GM12864 (cell line): ENCODE measurements around the gene PEAK3.
A peak's percentile ranks its signal among the peaks of the same experiment; 100 is the strongest.

ENCODE experiments used
- DNase-seq: peaks from one replicate; pipeline ENCODE4 v3.0.0-alpha.2; 2011; ENCODE audit warnings: low read depth
- H3K4me3 ChIP-seq: 2 replicates; pipeline ENCODE4 v1.5.1; 2011; ENCODE audit warnings: mild to moderate bottlenecking, low read depth, low read length, control low read depth
- TF ChIP-seq, protein P1 (sequence below): IDR thresholded peaks from 2 replicates; pipeline ENCODE4 v1.5.1; 2011; ENCODE audit warnings: low read depth, mild to moderate bottlenecking, moderate library complexity, low read length, control low read depth, inconsistent platforms; ENCODE audit errors: missing control alignments

Gene PEAK3

DNA sequence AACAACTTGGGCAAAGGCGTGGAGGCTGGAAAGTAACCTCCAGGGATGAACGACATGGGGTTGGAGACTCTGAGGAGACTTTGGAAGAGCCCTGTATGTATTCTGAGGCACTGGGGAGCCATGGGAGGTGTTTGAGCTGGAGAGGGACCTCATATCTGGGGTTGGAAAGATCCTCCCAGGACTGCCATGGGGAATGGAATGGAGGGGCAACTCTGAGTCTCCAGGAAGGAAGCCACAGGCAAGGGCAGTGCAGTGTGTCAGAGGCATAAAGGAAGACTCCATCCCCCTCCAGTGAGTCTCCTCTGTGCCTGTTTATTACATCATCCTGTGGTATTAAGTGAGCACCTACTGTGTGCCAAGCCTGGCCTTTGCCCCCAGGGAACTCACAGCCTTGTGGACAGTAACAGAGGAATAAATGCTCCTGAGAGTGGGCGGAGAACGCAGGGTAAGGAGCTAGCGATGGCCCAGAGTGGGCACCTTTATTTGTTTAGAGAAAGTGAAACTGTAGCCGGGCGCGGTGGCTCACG is 7.7 kb downstream of the PEAK3 start:
- peak overlapping the region; percentile 95 for H3K4me3 ChIP-seq
- DNase-seq, result no peak

GRCh38 chr19:2273356-2274184 is 8.4 kb downstream of the PEAK3 start:
- TF ChIP-seq, protein P1, sequence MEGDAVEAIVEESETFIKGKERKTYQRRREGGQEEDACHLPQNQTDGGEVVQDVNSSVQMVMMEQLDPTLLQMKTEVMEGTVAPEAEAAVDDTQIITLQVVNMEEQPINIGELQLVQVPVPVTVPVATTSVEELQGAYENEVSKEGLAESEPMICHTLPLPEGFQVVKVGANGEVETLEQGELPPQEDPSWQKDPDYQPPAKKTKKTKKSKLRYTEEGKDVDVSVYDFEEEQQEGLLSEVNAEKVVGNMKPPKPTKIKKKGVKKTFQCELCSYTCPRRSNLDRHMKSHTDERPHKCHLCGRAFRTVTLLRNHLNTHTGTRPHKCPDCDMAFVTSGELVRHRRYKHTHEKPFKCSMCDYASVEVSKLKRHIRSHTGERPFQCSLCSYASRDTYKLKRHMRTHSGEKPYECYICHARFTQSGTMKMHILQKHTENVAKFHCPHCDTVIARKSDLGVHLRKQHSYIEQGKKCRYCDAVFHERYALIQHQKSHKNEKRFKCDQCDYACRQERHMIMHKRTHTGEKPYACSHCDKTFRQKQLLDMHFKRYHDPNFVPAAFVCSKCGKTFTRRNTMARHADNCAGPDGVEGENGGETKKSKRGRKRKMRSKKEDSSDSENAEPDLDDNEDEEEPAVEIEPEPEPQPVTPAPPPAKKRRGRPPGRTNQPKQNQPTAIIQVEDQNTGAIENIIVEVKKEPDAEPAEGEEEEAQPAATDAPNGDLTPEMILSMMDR, result peak; percentile 81
- peak overlapping the region; percentile 95 for H3K4me3 ChIP-seq
- peak; percentile 68 for DNase-seq

More for the DNA sequence above, 7.7 kb downstream of the PEAK3 start:
- TF ChIP-seq, protein P1, result no peak

GRCh38 chr19:2271234-2272103 is 10.5 kb downstream of the PEAK3 start:
- TF ChIP-seq, protein P1, result no peak
- H3K4me3 ChIP-seq, result peak overlapping the region; percentile 95
- DNase-seq, result no peak

DNA sequence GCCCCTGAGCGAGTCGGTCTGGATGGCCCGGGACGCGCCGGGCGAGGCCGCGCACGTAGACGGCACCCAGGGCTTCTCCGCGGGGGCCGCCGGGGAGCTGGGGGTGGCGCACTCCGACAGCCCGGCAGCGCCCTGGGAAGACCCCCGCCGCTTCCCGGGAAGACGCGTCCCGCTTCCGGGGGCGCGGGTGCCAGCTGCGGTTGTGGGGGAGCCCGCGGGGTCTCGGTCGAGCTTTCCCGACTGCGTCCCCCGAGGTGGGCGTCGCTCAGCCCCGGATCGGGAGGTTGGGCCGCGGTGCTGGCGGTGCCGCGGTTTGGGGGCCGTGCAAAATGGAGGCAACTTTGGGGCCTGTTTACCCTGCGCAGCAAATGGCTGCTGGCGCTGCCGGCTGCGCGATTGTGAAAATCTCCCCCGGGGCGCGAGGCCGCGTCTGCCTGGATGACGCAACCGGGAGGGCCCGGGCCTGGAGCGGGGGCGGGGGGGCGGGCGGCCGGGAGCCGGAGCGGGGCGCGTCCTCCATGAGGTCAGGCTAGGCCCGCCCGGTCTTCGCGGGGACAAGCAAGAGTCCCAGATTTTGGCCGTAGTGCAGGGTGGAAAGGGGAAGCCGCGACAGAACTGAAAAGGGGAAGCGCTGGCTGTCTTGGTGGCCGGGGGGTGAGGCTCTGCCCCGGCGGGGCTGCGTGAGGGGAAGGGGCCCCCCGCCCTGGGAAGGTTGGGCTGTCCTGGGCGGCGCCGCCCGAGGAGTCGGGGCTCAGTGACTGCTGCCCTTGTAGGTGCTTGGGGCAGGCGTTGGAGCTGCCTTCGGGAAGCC is 11.3 kb downstream of the PEAK3 start:
- no peak for DNase-seq
- TF ChIP-seq, protein P1, result no peak
- peak overlapping the region; percentile 95 for H3K4me3 ChIP-seq

- TF ChIP-seq, protein P1, result no peak
- H3K4me3 ChIP-seq, result peak overlapping the region; percentile 95
- no peak for DNase-seq
These were observed 11.9 kb downstream of the PEAK3 start for GRCh38 chr19:2270157-2270422.

DNA sequence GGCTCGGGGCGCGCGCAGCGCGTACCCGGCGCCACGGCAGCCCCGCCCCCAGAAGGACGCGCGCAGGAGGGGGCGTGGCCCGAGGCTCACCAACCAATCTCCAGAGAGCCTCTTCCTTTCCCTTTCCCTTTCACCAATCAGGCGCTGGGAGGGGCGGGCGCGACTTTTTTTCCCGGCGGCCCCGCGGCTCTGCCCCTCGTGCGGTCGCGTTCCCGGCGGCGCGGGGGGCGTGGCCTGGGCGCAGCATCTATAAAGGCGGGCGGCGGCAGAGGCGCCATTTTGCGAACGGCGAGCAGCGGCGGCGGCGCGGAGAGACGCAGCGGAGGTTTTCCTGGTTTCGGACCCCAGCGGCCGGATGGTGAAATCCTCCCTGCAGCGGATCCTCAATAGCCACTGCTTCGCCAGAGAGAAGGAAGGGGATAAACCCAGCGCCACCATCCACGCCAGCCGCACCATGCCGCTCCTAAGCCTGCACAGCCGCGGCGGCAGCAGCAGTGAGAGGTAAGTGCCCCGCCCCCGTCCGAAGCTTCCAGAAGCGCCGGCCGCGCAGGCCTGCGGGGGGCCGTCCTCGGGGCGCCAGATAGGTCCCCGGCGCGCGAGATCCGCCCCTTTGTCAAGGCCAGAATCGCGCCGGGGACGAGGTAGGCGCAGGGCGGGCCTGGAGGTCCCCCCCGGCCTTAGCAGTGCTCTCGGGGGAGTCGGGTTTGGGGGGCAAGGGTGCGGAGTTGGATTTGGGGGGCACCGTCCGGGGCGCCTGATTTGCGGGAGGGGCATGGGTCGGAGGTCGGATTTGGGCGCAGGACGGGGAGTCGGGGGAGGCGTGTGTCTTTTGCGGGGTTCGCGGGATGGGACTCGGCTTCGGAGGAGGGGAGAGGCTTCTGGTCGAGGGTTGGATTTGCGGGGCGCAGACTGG is 12.5 kb downstream of the PEAK3 start:
- peak overlapping the region; percentile 95 for H3K4me3 ChIP-seq
- TF ChIP-seq, protein P1, result peak; percentile 24
- DNase-seq, result peak; percentile 79
